ENCODE results near the gene FGF23.
"Not testable (repeated sequence)": the region's sequence is repeated elsewhere in the genome, so short reads cannot be mapped to it uniquely, and the experiment has no call there.

Gene FGF23

DNA sequence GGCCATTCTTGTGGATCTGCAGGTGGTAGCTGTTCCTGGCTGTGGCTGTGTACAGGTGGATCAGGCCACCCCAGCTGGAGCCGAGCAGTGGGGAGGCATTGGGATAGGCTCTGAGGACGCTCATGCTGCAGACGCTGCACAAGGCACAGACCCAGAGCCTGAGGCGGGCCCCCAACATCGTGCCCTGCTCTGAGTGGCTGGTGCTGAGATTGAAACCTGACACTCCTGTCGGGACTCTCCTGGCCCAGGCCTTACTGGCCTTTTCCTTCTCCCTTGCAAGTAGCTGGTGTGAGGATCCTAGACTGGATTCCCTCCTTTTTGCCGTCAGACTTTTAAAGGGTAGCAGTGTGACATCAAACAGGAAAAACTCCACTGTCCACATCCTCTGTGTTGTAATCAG lies at the start of gene FGF23:
TSS of gene FGF23 (minus strand) at position 308 of the 400 bp plus-strand sequence. CDS start at position 178, 130 bp downstream.
- no peak within 1 kb of the TSS for H3K4me3 Mint-ChIP-seq
- peaks cover 6% of the 10 kb centered on the region for H3K27me3 Mint-ChIP-seq
- no peaks in the 10 kb centered on the region for H3K4me1 Mint-ChIP-seq (ENCODE audit: low read depth)
- no peak within 1 kb of the TSS for H3K27ac Mint-ChIP-seq
- H3K9me3 Mint-ChIP-seq = no peaks in the 10 kb centered on the region
- H3K36me3 Mint-ChIP-seq (ENCODE audit: low read depth) = no peaks in the 10 kb centered on the region

DNA sequence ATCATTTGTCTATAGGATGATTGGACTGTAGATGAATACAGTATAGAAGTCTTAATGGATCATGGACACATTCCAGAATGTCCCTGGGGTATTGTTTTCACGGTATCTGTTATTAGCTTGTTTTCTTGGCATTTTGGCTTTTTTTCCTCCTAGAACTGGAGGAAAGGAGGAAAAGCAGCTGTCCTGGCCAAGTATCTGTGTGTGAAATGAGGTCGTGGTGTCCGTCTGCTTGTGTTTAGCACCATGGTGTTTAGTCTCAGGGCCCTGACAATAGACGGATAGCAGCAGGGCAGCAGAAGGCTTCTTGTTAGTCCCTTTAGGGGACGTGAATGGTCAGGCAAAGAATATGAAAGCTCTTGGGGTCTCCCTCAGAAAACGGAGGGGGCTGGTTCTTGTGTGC lies 44.9 kb upstream of the FGF23 start:
- Mint-ChIP-seq H3K4me3 (no peak overlapping the region), H3K27me3 (peaks cover 4% of the 10 kb centered on the region), H3K27ac (no peak overlapping the region), H3K9me3 (no peaks in the 10 kb centered on the region), H3K4me1 (ENCODE audit: low read depth) (no peaks in the 10 kb centered on the region), H3K36me3 (ENCODE audit: low read depth) (no peaks in the 10 kb centered on the region)

DNA sequence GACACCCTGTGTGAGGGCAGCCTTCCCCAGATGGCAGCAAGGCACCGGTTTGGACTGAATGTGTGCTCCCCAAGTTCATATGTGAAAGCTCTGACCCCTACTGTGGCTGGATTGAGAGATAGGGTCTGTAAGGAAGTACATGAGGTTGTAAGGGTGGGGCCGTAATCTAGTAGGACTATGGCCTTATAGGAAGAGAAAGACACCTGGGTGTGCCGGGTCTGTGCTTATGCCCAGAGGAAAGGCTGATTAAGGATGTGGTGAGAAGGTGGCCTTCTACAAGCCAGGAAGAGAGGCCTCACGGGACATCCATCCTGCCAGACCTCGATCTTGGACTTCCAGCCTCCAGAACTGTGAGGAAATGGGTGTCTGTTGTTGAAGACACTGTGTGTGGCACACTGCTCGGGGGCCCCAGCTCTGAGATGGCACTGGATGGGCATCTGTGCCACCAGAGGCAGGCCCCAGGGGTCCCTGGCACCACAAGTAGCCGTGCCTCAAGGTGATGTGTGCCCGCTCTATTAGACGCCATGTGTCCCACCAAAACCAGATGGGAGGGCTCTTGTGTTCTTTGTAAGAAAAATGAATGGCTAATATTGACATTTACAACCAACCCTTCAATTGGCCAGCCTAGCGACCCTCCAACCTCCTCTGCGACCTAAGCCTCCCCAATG lies 44.1 kb upstream of the FGF23 start:
- H3K4me3 Mint-ChIP-seq = no peak overlapping the region
- no peaks in the 10 kb centered on the region for H3K36me3 Mint-ChIP-seq (ENCODE audit: low read depth)
- no peaks in the 10 kb centered on the region for H3K4me1 Mint-ChIP-seq (ENCODE audit: low read depth)
- no peaks in the 10 kb centered on the region for H3K9me3 Mint-ChIP-seq
- no peak overlapping the region for H3K27ac Mint-ChIP-seq
- peaks cover 4% of the 10 kb centered on the region for H3K27me3 Mint-ChIP-seq

DNA sequence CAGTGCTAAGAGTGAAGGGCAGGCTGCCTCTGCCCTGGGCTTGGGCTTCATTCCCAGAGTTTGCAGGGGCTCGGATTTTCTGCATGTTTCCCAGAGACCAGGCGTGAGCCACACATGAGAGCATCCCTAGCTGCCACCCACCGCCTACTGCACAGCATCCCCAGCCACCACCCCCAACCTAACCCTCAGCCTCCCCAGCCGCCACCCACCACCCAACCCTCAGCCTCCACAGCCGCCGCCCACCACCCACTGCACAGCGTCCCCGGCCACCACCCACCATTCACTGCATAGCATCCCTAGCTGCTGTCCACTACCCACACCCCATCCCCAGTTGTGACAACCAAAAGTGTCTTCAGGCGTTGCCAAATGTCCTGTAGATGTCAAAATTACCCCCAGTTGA lies 43.5 kb upstream of the FGF23 start:
- Mint-ChIP-seq H3K27me3 (peaks cover 5% of the 10 kb centered on the region), H3K9me3 (no peaks in the 10 kb centered on the region), H3K4me3 (no peak overlapping the region), H3K4me1 (ENCODE audit: low read depth) (no peaks in the 10 kb centered on the region), H3K36me3 (ENCODE audit: low read depth) (no peaks in the 10 kb centered on the region), H3K27ac (no peak overlapping the region)

DNA sequence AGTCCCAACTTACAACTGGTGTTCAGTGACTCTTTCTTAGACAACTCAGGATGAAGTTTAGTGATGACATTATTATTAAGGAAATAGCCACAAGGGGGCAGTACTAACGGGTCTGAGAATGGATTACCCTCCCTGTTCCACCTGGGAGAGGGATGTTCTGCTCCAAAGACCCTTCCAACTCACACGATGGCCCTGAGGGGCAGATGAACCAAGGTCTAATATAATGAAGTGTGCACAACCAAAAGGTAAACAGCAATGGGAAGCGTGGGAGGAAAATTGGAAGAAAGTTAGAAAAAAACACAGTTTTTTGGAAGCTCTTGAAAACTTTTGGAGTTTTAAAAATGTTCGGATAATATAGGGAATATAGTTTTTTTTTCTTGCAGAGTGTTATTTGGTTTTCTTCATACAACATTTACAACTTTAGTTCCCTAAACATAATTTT lies 42.1 kb upstream of the FGF23 start:
- Mint-ChIP-seq H3K4me3 (no peak overlapping the region), H3K9me3 (no peaks in the 10 kb centered on the region), H3K27me3 (peaks cover 13% of the 10 kb centered on the region), H3K36me3 (ENCODE audit: low read depth) (no peaks in the 10 kb centered on the region), H3K27ac (no peak overlapping the region), H3K4me1 (ENCODE audit: low read depth) (no peaks in the 10 kb centered on the region)

DNA sequence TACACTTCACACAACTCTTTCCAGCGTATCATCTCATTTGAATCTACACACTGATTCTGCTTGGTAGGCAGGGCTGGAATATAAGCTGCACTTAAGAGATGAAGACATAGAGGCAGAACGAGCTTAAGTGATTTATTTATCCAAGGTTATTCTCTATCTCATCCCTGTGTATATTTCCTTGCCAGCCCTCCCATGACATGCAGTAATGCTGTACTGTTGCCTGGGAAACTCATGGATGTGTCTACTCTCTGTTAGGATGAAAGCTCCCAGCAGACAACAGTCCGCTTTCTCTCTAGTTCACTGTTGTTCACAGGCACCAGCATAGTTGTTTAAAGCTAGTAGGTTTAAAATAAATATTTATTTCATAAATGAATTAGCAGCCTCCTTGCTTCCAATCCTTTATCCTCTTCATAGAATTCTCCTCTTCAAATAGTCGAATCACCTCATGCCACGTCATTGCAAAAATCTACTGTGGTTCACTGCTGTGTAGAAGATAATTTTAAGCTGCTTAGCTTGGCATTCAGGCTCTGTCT lies 40.7 kb upstream of the FGF23 start:
- no peaks in the 10 kb centered on the region for H3K9me3 Mint-ChIP-seq
- no peaks in the 10 kb centered on the region for H3K36me3 Mint-ChIP-seq (ENCODE audit: low read depth)
- no peak overlapping the region for H3K4me3 Mint-ChIP-seq
- peaks cover 4% of the 10 kb centered on the region for H3K4me1 Mint-ChIP-seq (ENCODE audit: low read depth)
- H3K27ac Mint-ChIP-seq = no peak overlapping the region
- H3K27me3 Mint-ChIP-seq = peaks cover 18% of the 10 kb centered on the region

DNA sequence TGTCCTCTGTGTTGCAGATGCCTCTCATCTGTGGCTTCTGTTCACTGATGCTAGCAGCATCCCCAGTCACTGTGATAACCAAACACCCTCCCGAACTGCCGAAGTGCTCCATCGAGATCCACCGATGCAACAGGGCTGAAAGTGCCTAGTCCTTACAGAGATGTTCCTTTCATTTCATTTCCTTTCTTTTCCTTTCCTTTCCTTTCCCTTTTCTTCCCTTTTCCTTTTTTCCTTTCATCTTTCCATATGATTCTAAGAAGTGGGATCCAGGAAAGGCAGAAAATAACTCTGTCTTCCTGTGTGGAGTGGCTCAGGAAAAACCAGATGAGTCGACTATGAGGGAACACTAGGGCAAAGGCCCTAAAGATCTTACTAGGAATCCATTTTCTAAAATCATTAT lies 39.4 kb upstream of the FGF23 start:
- H3K4me1 Mint-ChIP-seq (ENCODE audit: low read depth) = peaks cover 9% of the 10 kb centered on the region
- H3K36me3 Mint-ChIP-seq (ENCODE audit: low read depth) = no peaks in the 10 kb centered on the region

DNA sequence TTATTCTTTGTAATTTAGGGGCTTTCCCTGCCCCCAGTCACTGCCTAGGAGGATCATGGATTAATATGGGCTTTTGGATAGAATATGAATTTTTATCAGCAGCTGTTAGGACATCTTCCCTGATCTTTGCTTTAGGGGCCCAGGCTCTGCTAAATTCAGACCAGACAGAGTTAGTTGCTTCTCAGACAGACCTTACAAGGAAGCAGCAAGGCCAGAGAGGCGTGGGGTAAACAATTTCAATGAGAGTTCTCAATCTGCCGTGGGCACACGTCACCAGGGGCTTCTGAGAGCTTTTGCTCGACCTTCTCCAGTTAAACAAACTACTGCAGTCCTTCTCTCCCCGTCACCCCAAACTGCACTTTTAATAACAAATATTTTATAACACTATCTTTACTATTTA lies 38.4 kb upstream of the FGF23 start:
- H3K27ac Mint-ChIP-seq = no peak overlapping the region

More for the DNA sequence above, 39.4 kb upstream of the FGF23 start:
- Mint-ChIP-seq H3K27ac (no peak overlapping the region), H3K9me3 (no peaks in the 10 kb centered on the region), H3K4me3 (no peak overlapping the region), H3K27me3 (peaks cover 27% of the 10 kb centered on the region)

DNA sequence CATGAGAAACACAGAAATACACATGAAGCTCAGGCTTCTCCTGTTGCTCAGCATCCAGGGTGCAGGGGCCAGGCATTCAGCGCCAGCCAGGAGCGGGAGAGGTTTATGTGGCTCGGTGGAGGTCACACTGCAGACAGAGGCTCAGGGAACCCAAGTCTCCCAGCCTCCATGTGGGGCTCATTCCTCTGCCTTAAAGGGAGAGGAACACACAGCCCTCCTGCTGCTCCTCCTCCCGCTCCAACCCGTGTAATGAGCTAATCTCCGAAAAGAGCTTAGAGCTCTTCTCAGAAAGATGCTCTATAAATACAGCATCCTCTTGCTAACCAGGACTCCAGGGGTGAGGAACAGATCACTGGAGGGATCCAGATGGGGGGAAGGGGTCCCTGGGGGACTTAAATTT lies 37.9 kb upstream of the FGF23 start:
- Mint-ChIP-seq H3K27me3 (peaks cover 35% of the 10 kb centered on the region), H3K4me3 (no peak overlapping the region), H3K27ac (no peak overlapping the region), H3K4me1 (ENCODE audit: low read depth) (peaks cover 9% of the 10 kb centered on the region), H3K9me3 (no peaks in the 10 kb centered on the region), H3K36me3 (ENCODE audit: low read depth) (no peaks in the 10 kb centered on the region)

More for the DNA sequence above, 38.4 kb upstream of the FGF23 start:
- Mint-ChIP-seq H3K9me3 (no peaks in the 10 kb centered on the region), H3K36me3 (ENCODE audit: low read depth) (no peaks in the 10 kb centered on the region), H3K4me3 (no peak overlapping the region), H3K4me1 (ENCODE audit: low read depth) (peaks cover 9% of the 10 kb centered on the region), H3K27me3 (peaks cover 32% of the 10 kb centered on the region)

DNA sequence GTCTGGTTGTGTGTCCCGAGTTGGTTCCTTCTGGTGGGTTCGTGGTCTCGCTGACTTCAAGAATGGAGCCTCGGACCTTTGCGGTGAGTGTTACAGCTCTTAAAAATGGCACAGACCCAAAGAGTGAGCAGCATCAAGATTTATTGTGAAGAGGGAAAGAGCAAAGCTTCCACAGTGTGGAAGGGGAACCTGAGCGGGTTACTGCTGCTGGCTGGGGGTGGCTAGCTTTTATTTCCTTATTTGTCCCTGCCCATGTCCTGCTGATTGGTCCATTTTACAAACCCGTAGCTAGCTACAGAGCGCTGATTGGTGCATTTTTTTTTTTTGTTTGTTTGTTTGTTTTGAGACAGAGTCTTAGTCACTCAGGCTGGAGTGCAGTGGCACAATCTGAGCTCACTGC lies 36.8 kb upstream of the FGF23 start:
- Mint-ChIP-seq H3K9me3 (no peaks in the 10 kb centered on the region), H3K36me3 (ENCODE audit: low read depth) (no peaks in the 10 kb centered on the region), H3K27me3 (peaks cover 38% of the 10 kb centered on the region)

DNA sequence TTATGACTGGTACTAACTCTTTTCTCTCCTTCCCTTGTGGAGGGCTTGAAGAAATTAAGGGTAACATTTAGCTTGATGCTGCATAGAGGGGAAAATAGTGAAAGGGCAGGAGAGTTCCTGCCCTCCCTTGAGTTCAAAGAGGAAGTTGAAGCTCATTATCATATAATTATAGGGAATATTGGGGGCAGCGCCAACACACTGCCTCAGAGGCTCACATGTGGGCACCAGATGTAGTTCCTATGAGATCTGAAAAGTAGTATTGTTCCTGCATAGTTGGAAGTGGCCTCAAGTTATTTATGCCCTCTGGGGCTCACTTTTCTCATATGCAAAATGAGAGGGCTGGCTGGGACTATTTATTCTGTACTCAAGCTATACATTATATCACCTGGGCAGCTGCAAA lies 33.0 kb upstream of the FGF23 start:
- Mint-ChIP-seq H3K27ac (no peak overlapping the region), H3K27me3 (peaks cover 28% of the 10 kb centered on the region), H3K4me3 (no peak overlapping the region), H3K9me3 (no peaks in the 10 kb centered on the region), H3K36me3 (ENCODE audit: low read depth) (no peaks in the 10 kb centered on the region), H3K4me1 (ENCODE audit: low read depth) (peaks cover 9% of the 10 kb centered on the region)

More for the DNA sequence above, 36.8 kb upstream of the FGF23 start:
- Mint-ChIP-seq H3K4me3 (no peak overlapping the region), H3K27ac (no peak overlapping the region), H3K4me1 (ENCODE audit: low read depth) (peaks cover 9% of the 10 kb centered on the region)

DNA sequence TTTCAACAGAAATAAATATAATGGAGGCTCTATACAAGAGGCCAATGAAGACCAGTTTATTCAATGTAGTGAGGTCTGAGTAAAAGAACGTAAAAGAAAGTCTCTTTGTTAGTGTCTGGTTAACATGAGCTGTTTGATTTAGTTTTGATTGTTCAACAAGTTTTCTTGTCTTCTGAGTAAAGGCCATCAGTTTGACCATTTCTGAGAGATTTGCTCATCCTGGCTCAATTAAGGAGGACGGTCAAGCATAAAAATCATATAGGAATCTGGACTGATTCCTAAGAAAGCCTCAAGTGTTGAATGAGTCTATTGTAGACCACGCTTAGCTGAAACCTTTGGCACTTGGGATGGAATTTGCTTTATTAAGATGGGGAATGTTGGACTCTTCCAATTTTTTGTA lies 32.5 kb upstream of the FGF23 start:
- Mint-ChIP-seq H3K27me3 (peaks cover 27% of the 10 kb centered on the region), H3K36me3 (ENCODE audit: low read depth) (no peaks in the 10 kb centered on the region), H3K9me3 (no peaks in the 10 kb centered on the region), H3K27ac (no peak overlapping the region), H3K4me3 (no peak overlapping the region), H3K4me1 (ENCODE audit: low read depth) (peaks cover 9% of the 10 kb centered on the region)

DNA sequence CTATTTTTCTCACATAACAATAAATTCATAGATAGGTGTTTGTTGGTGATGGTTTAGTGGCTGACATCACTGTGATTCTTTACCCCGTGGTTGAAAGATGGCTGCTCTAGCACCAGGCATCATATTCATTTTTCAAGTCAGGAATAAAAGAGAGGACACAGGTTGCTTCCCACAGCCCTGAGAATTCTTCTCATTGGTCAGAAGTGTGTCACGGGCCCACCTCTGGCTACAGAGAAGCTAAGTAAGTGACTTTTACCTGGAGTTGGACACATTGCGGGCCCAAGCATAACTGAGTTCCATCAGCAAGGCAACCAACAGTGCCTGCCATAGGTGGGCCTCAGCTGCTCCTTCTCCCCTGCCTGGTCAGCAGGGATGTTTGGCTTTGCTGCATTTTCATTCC lies 27.6 kb upstream of the FGF23 start:
- H3K9me3 Mint-ChIP-seq = no peaks in the 10 kb centered on the region
- no peaks in the 10 kb centered on the region for H3K36me3 Mint-ChIP-seq (ENCODE audit: low read depth)
- no peak overlapping the region for H3K4me3 Mint-ChIP-seq
- no peaks in the 10 kb centered on the region for H3K4me1 Mint-ChIP-seq (ENCODE audit: low read depth)
- no peaks in the 10 kb centered on the region for H3K27me3 Mint-ChIP-seq
- no peak overlapping the region for H3K27ac Mint-ChIP-seq

DNA sequence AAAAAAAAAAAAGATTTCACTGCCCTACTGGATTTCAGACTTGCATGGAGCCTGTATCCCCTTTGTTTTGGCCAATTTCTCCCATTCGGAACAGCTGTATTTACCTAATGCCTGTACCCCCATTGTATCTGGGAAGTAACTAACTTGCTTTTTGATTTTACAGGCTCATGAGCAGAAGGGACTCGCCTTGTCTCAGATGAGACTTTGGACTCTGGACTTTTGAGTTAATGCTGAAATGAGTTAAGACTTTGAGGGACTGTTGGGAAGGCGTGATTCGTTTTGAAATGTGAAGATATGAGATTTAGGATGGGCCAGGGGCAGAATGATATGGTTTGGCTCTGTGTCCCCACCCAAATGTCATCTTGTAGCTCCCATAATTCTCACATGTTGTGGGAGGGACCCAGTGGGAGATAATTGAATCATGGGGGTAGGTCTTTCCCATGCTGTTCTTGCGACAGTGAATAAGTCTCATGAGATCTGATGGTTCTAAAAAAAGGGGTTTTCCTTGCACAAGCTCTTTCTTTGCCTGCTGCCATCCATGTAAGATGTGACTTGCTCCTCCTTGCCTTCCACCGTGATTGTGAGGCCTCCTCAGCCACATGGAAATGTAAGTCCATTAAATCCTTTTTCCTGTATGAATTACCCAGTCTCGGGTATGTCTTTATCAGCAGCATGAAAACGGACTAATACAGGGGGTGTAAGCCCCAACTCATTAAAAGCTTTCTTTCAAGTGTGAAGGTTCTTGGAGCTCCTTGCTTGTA lies 25.5 kb upstream of the FGF23 start:
- not testable (repeated sequence) for H3K27me3 Mint-ChIP-seq; H3K36me3 Mint-ChIP-seq (ENCODE audit: low read depth); H3K9me3 Mint-ChIP-seq; H3K4me1 Mint-ChIP-seq (ENCODE audit: low read depth); H3K4me3 Mint-ChIP-seq; H3K27ac Mint-ChIP-seq

DNA sequence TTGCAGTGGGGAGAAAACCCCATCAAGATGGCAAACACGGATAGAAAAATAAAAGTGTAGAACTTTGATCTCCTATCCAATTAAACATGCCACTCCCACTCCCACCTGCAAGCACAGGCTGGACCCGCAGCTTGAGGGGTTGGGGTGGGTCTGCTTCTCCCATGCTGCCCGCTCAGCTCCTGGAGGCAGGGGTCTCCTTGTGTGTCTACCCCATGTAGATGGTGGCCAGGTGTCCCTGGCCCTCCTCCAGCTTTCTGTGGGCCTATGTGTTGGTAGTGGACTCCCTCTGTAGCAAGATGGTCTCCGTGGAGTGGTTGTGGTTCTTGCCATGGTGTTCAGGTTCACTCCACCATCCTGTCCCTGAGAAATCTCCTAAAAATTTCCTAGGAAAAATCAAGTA lies 23.5 kb upstream of the FGF23 start:
- no peaks in the 10 kb centered on the region for H3K4me1 Mint-ChIP-seq (ENCODE audit: low read depth)
- H3K27ac Mint-ChIP-seq = no peak overlapping the region
- H3K9me3 Mint-ChIP-seq = no peaks in the 10 kb centered on the region
- H3K36me3 Mint-ChIP-seq (ENCODE audit: low read depth) = no peaks in the 10 kb centered on the region
- H3K27me3 Mint-ChIP-seq = peaks cover 9% of the 10 kb centered on the region
- H3K4me3 Mint-ChIP-seq = no peak overlapping the region

Measured in stimulated activated naive CD8-positive, alpha-beta T cell treated with anti-CD3 and anti-CD28 coated beads, Interleukin-15, Interleukin-2, amounts not matched to agents 100 ng/mL and 50 ng/mL, for 24 hours (primary cell).